K562 (cell line): ENCODE measurements around the gene FKRP. TPM values are rescaled to one million over a fixed set of nuclear protein-coding genes. Genes with fewer than 3 reads are reported as not detected.

Source experiments
- ATAC-seq: fragments of 200-7000 bp; cut with Tn5 transposase; 3 replicates; pipeline ENCODE4 v1.9.1; 2020; ENCODE audit warnings: moderate library complexity
- BruUV-seq: library from RNA; stranded (reverse); fragments of 400-500 nt; replicated peaks from 2 replicates; lab custom pipeline; 2021; lab: Mats Ljungman, UMichigan
- CTCF ChIA-PET: fragments of 300-600 bp; formaldehyde crosslinking; extraction: SDS; loops from one replicate; lab custom pipeline; 2021; ENCODE audit warnings: low intra/inter-chr PET ratio; lab: Yijun Ruan, JAX
- POLR2A ChIA-PET: fragments of 300-600, 350-650 bp; sonication (Branson Sonifier 250); formaldehyde crosslinking; extraction: SDS; loops from one replicate; lab custom pipeline; 2021; ENCODE audit warnings: antibody characterized with exemption, inconsistent platforms; lab: Yijun Ruan, JAX
- DNase-seq, 4 experiments: peaks; one replicate each; pipeline versions ENCODE4 v3.0.0 to v3.0.0-alpha.2; 2011 to 2018; ENCODE audit warnings: low spot score in 3 of 4, mixed read lengths in 3 of 4; ENCODE audit errors: extremely low read depth in 1 of 4
- FAIRE-seq: peaks from 2 replicates; lab custom pipeline; 2011; peaks lifted over from hg19 to GRCh38; lab: Jason Lieb, UNC
- H2AFZ ChIP-seq: 2 replicates; pipeline ENCODE4 v1.6.0; 2011; ENCODE audit warnings: low read depth, low read length, control low read depth, inconsistent platforms
- H3K27ac ChIP-seq: fragments of 200-600 bp; 3 replicates; pipeline ENCODE4 v1.8.0; 2011; ENCODE audit warnings: low read depth, mild to moderate bottlenecking, control low read depth, inconsistent platforms, low read length, moderate library complexity, mixed read lengths; ENCODE audit errors: extremely low read depth
- H3K27me3 ChIP-seq, 2 experiments: fragments of 300-600 bp in 1 of 2; 2 replicates in 1 of 2; 3 replicates in 1 of 2; pipeline versions ENCODE4 v1.6.0 to v1.8.0; 2011; ENCODE audit warnings: inconsistent platforms in 2 of 2, low read length in 2 of 2, mild to moderate bottlenecking in 1 of 2, mixed read lengths in 1 of 2, moderate library complexity in 1 of 2; ENCODE audit not compliant: control insufficient read depth in 2 of 2, insufficient read depth in 2 of 2
- H3K36me3 ChIP-seq: fragments of 300-600 bp; 3 replicates; pipeline ENCODE4 v1.8.0; 2011; ENCODE audit warnings: mild to moderate bottlenecking, low read length, inconsistent platforms; ENCODE audit not compliant: control insufficient read depth, insufficient read depth
- H3K4me1 ChIP-seq, 2 experiments: fragments of 200-600 bp in 1 of 2; replicated peaks in 1 of 2; 2 replicates in 1 of 2; 3 replicates in 1 of 2; pipeline versions ENCODE4 v1.5.1 to v1.8.0; 2011; ENCODE audit warnings: inconsistent platforms in 2 of 2, low read length in 2 of 2, mild to moderate bottlenecking in 1 of 2, mixed read lengths in 1 of 2, moderate library complexity in 1 of 2; ENCODE audit not compliant: control insufficient read depth in 2 of 2, insufficient read depth in 2 of 2
- H3K4me2 ChIP-seq: 2 replicates; pipeline ENCODE4 v1.6.1; 2011; ENCODE audit warnings: low read length, control low read depth, inconsistent platforms, mixed read lengths; ENCODE audit not compliant: insufficient read depth
- H3K4me3 ChIP-seq: fragments of 200-600 bp; sonication (generic), shearing (Covaris generic); 2 replicates; pipeline ENCODE4 v1.5.1; 2016; ENCODE audit warnings: control low read depth, inconsistent platforms
- H3K79me2 ChIP-seq: fragments of 200-600 bp; 3 replicates; pipeline ENCODE4 v1.8.0; 2011; ENCODE audit warnings: low read length, inconsistent platforms; ENCODE audit not compliant: control insufficient read depth, insufficient read depth
- H3K9ac ChIP-seq, 2 experiments: 2 replicates each; pipeline versions ENCODE4 v1.6.0 to v1.6.1; 2011; ENCODE audit warnings: low read depth in 2 of 2, low read length in 2 of 2, control low read depth in 1 of 2, inconsistent platforms in 1 of 2, mild to moderate bottlenecking in 1 of 2, mixed read lengths in 1 of 2; ENCODE audit not compliant: insufficient read depth in 1 of 2
- H3K9me1 ChIP-seq: one replicate; pipeline ENCODE4 v1.6.0; 2011; ENCODE audit warnings: inconsistent platforms, mild to moderate bottlenecking, low read length, moderate library complexity; ENCODE audit not compliant: control insufficient read depth, insufficient read depth
- H3K9me3 ChIP-seq: replicated peaks from 2 replicates; pipeline ENCODE4 v1.5.1; 2011; ENCODE audit warnings: low read depth, low read length, inconsistent platforms; ENCODE audit not compliant: control insufficient read depth, insufficient read depth
- H4K20me1 ChIP-seq: replicated peaks from 2 replicates; pipeline ENCODE4 v1.6.1; 2011; ENCODE audit warnings: low read length, inconsistent platforms, mixed read lengths; ENCODE audit not compliant: control insufficient read depth, insufficient read depth
- ARID1B ChIP-seq: fragments of 450-650 bp; IDR thresholded peaks from 2 replicates; pipeline ENCODE4 v1.6.1; 2016; ENCODE audit warnings: antibody characterized with exemption, mild to moderate bottlenecking, inconsistent platforms
- MEF2D ChIP-seq: conservative IDR thresholded peaks from 2 replicates; pipeline ENCODE4 v1.6.1; 2016; ENCODE audit warnings: low read depth, missing genetic modification characterization, missing compliant biosample characterization
- PBX2 ChIP-seq, 2 experiments: IDR thresholded peaks in 1 of 2; conservative IDR thresholded peaks in 1 of 2; 2 replicates each; pipeline ENCODE4 v1.6.1; 2016; ENCODE audit warnings: low read depth in 2 of 2, mild to moderate bottlenecking in 1 of 2, missing compliant biosample characterization in 1 of 2, missing genetic modification characterization in 1 of 2, moderate library complexity in 1 of 2
- POLR2AphosphoS5 ChIP-seq: IDR thresholded peaks from 2 replicates; pipeline ENCODE4 v1.6.1; 2011; ENCODE audit warnings: mild to moderate bottlenecking, low read depth, low read length, moderate library complexity; ENCODE audit not compliant: control insufficient read depth, insufficient read depth
- RBFOX2 ChIP-seq: fragments of 200-400 bp; formaldehyde crosslinking; IDR thresholded peaks from 2 replicates; pipeline ENCODE4 v1.6.1; 2017; ENCODE audit warnings: low read depth, mild to moderate bottlenecking, low read length, moderate library complexity
- WHSC1 ChIP-seq: IDR thresholded peaks from one replicate; pipeline ENCODE4 v1.6.1; 2012; ENCODE audit warnings: low read length, control low read depth, inconsistent platforms
- ZC3H4 ChIP-seq: sonication (generic); formaldehyde crosslinking; IDR thresholded peaks from 2 replicates; pipeline ENCODE4 v1.9.0; 2021; ENCODE audit warnings: missing genetic modification reagents, borderline replicate concordance
- ZNF384 ChIP-seq: IDR thresholded peaks from 2 replicates; pipeline ENCODE4 v1.6.1; 2012; ENCODE audit warnings: low read depth, low read length, improper control_type of control experiment
- WGBS: fragments of 100-300 bp; shearing (Covaris generic); methylation state at CpG from one replicate; pipeline ENCODE4 v1.1.6; 2016; ENCODE audit warnings: low coverage, mixed read lengths; ENCODE audit not compliant: insufficient coverage; ENCODE audit errors: missing lambda C conversion rate; 5-methylcytosine and 5-hydroxymethylcytosine counted together
- in situ Hi-C: fragments of 300-500 bp; cut with MboI; formaldehyde crosslinking; loops from 4 replicates; pipeline ENCODE4 v1.15.0; 2018; ENCODE audit warnings: inconsistent platforms, mixed read lengths
- intact Hi-C: fragments of 100-400 bp; cut with micrococcal nuclease; formaldehyde crosslinking; loops from 2 replicates; pipeline ENCODE4 v1.14.2; 2022
- polyA plus RNA-seq, 8 experiments: library from polyadenylated mRNA; depleted of rRNA in 4 of 8; stranded (reverse) in 5 of 8; unstranded in 3 of 8; fragments of >200 nt; fragmentation: Nextera tagmentation in 2 of 8; fragmentation: Illumina TruSeq in 1 of 8; extraction: Ambion mirVana in 2 of 8; extraction: Trizol in 1 of 8; gene quantifications; 2 replicates each; pipeline versions ENCODE4 v1.2.1 to v1.2.3, GENCODE V29; 2011 to 2014; ENCODE audit warnings: inconsistent platforms in 1 of 8, missing spikeins in 1 of 8
- total RNA-seq, 7 experiments: library from RNA; depleted of rRNA in 6 of 7; stranded (reverse); fragments of >200 nt in 6 of 7; fragmentation: Illumina TruSeq in 2 of 7; extraction: Trizol in 2 of 7; gene quantifications; 2 replicates each; pipeline versions ENCODE4 v1.2.1 to v1.2.3, GENCODE V29; 2011 to 2021; ENCODE audit warnings: low replicate concordance in 1 of 7

The FKRP gene
- total and polyA plus RNA-seq, 9 of the 15 experiments (the other 6 are each of a cell fraction or from before 2014, with no cell fraction given), result 0.68 to 16.1 (median 6.5) TPM

- TF ChIP-seq PBX2 (CRISPR knock-in tag; IDR thresholded peaks at IDR 0.05; ENCODE audit: low read depth) (no peak), PBX2 (tag; conservative IDR thresholded peaks at IDR 0.05; ENCODE audit: low read depth) (no peak)
Observed at GRCh38 chr19:46732966-46733689, 12.7 kb upstream of the FKRP start (continued).

- no TSS peak for BruUV-seq
- H3K4me1 ChIP-seq, result peaks cover 52 to 75% of the 10 kb centered on the region in 2 experiments
- H3K36me3 ChIP-seq, result peaks cover 86% of the 10 kb centered on the region
- no peaks in the 10 kb centered on the region for H3K27me3 ChIP-seq
- CTCF ChIA-PET, result no interaction called here
- in situ Hi-C loops, result no loop called here
- POLR2A ChIA-PET, result interaction anchor here (0.6 to 1.1 kb wide), 2 partner anchors 20 to 93 kb away, joined by 3 read pairs; no protein-coding TSS in a partner anchor
- no peak overlapping the region for H3K4me2 ChIP-seq
- WGBS, result 89% methylated on average over 11 of the region's 11 CpGs
- ATAC-seq (no peak), FAIRE-seq (no peak), DNase-seq (no peak)
- peaks cover 52% of the 10 kb centered on the region for H4K20me1 ChIP-seq
- TF ChIP-seq MEF2D (tag) (no peak), ZNF384 (no peak), WHSC1 (peak; percentile 83), RBFOX2 (0 out of 2 replicates have a peak, but pooled peaks have one; percentile 5), POLR2AphosphoS5 (0 out of 2 replicates have a peak, but pooled peaks have one; percentile 16), ZC3H4 (CRISPR knock-in tag) (no peak), ARID1B (no peak)
- intact Hi-C loops, result no loop called here
- H3K9me1 ChIP-seq, result peaks cover 9% of the 10 kb centered on the region
- no peak overlapping the region for H2AFZ ChIP-seq
- no peak overlapping the region for H3K4me3 ChIP-seq
- H3K27ac ChIP-seq, result no peak overlapping the region
- peaks cover 68% of the 10 kb centered on the region for H3K79me2 ChIP-seq
- H3K9ac ChIP-seq, result no peak overlapping the region
- no peaks in the 10 kb centered on the region for H3K9me3 ChIP-seq
Observed at GRCh38 chr19:46733690-46734292, 12.1 kb upstream of the FKRP start.
